HL-60 (cell line): ENCODE results near the gene TMEM217.

Source experiments
- DNase-seq, 2 experiments: peaks; one replicate each; pipeline ENCODE4 v3.0.0-alpha.2; 2010 to 2020; ENCODE audit warnings: low read depth in 1 of 2, low spot score in 1 of 2
- H3K27ac ChIP-seq: fragments of 250-450 bp; sonication (Bioruptor Pico); replicated peaks from 2 replicates; pipeline ENCODE4 v1.5.1; 2020; ENCODE audit warnings: mild to moderate bottlenecking, moderate library complexity
- H3K27me3 ChIP-seq: fragments of 250-450 bp; sonication (Bioruptor Pico); 2 replicates; pipeline ENCODE4 v1.5.1; 2021; ENCODE audit warnings: mild to moderate bottlenecking, moderate library complexity; ENCODE audit not compliant: insufficient read depth, poor library complexity, severe bottlenecking
- H3K4me3 ChIP-seq: replicated peaks from 2 replicates; pipeline ENCODE4 v1.5.1; 2011; ENCODE audit warnings: mild to moderate bottlenecking, control low read depth, low read length; ENCODE audit not compliant: insufficient read depth
- GABPA ChIP-seq: IDR thresholded peaks from 2 replicates; pipeline ENCODE4 v1.6.1; 2012; ENCODE audit warnings: low read depth
- POLR2AphosphoS5 ChIP-seq: IDR thresholded peaks from 2 replicates; pipeline ENCODE4 v1.6.1; 2012; ENCODE audit warnings: low read depth
- REST ChIP-seq: IDR thresholded peaks from 2 replicates; pipeline ENCODE4 v1.6.1; 2012; ENCODE audit warnings: low read depth; ENCODE audit not compliant: insufficient replicate concordance
- SPI1 ChIP-seq: IDR thresholded peaks from 2 replicates; pipeline ENCODE4 v1.6.1; 2012; ENCODE audit warnings: low read depth, mild to moderate bottlenecking, borderline replicate concordance
- TF ChIP-seq, protein P1 (sequence below): IDR thresholded peaks from one replicate; pipeline ENCODE4 v1.5.1; 2011; ENCODE audit warnings: low read length, control low read depth, inconsistent platforms; ENCODE audit not compliant: insufficient read depth

TMEM217 gene

GRCh38 chr6:37177935-37178517 is 79.9 kb downstream of the TMEM217 start:
- Histone ChIP-seq H3K27ac (peak overlapping the region; percentile 64), H3K4me3 (no peak overlapping the region), H3K27me3 (no peaks in the 10 kb centered on the region)
- no peak for DNase-seq
- TF ChIP-seq REST, result no peak
- TF ChIP-seq GABPA, result no peak
- TF ChIP-seq POLR2AphosphoS5, result no peak
- TF ChIP-seq SPI1, result no peak
- TF ChIP-seq, protein P1, sequence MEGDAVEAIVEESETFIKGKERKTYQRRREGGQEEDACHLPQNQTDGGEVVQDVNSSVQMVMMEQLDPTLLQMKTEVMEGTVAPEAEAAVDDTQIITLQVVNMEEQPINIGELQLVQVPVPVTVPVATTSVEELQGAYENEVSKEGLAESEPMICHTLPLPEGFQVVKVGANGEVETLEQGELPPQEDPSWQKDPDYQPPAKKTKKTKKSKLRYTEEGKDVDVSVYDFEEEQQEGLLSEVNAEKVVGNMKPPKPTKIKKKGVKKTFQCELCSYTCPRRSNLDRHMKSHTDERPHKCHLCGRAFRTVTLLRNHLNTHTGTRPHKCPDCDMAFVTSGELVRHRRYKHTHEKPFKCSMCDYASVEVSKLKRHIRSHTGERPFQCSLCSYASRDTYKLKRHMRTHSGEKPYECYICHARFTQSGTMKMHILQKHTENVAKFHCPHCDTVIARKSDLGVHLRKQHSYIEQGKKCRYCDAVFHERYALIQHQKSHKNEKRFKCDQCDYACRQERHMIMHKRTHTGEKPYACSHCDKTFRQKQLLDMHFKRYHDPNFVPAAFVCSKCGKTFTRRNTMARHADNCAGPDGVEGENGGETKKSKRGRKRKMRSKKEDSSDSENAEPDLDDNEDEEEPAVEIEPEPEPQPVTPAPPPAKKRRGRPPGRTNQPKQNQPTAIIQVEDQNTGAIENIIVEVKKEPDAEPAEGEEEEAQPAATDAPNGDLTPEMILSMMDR, result no peak

DNA sequence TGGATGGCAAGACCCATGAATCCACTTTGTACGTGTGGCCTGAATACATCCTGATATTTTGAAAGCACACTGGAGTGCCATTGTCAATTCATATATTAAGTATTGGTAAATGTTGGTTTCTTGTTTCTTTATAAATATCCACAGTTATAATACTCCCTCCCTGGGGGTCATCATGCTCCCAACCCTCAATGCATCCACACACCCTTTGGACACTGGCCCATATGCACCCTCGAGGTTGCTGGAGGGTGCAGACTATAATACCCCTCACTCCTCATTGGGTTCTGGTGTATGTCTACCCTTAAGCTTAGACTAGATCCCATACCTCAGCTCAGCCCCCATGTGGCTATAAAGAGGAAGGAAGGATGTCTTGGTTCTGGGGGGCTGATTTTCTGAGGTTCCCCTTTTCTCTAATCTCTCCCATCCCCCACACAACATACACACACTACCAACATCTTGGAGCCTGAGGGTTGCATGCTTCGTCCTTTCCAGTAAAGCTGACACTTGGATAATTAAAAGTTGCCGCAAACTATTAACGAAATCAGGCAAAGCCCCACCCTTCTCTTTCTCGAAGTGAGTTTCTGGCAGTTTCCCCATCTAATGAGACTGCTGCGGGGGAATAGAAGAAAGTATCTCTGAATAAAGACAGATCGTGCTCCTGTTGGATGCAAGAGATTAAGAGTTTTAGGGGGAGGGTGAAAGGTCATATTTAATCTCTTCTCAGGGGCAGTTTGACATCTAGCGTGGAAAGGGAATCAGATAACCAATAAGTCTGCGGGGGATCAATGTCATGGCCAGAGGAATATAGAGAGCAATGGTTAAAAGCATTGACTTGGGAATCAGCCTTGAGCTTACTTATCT is 80.6 kb downstream of the TMEM217 start:
- no peak overlapping the region for H3K4me3 ChIP-seq
- peak; percentile 72; the same call in 1 of the 2 replicates for TF ChIP-seq SPI1
- no peak for TF ChIP-seq GABPA
- TF ChIP-seq REST, result peak; percentile 65
- peak; percentile 36; the same call in 1 of the 2 replicates for TF ChIP-seq POLR2AphosphoS5
- TF ChIP-seq, protein P1, result no peak
- DNase-seq, result peak in 1 of 2 experiments; percentile 80
- no peaks in the 10 kb centered on the region for H3K27me3 ChIP-seq
- H3K27ac ChIP-seq, result peak overlapping the region; percentile 64

DNA sequence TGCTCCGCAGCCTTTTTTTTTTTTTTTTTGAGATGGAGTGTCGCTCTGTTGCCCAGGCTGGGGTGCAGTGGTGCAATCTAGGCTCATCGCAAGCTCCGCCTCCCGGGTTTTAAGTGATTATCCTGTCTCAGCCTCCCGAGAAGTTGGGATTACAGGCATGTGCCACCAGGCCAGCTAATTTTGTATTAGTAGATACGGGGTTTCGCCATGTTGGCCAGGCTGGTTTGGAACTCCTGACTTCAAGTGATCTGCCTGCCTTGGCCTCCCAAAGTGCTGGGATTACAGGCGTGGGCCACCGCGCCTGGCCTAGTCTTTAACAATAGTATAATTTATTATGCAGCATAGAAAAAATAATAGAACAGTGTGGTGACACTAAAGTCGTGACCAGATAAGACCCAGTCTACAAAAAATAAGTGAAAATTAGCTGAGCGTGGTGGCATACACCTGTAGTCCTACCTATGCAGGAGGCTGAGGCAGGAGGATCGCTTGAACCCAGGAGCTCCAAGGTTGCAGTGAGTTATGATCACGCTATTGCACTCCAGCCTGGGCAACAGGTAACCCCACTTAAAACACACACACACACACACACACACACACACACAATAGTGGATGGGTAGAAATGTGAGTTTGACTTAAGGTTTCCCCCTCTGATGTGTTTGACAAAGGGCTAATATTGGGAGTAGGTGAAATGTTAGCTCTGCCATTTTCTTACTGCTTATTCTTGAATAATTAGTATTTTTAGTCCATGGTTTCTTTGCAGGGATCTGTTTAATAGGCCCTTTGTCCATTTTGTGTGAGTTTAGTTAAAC is 81.5 kb downstream of the TMEM217 start:
- Histone ChIP-seq H3K27ac (peak overlapping the region; percentile 64), H3K27me3 (no peaks in the 10 kb centered on the region), H3K4me3 (no peak overlapping the region)
- DNase-seq, result no peak
- no peak for TF ChIP-seq REST
- TF ChIP-seq GABPA, result no peak
- no peak for TF ChIP-seq SPI1
- TF ChIP-seq, protein P1, result no peak
- no peak for TF ChIP-seq POLR2AphosphoS5
